BJ (cell line): Measurements from ENCODE around the gene ASB5. TPM values are rescaled to one million over a fixed set of nuclear protein-coding genes. Genes with fewer than 3 reads are reported as not detected.

ENCODE experiments used
- CTCF ChIA-PET: fragments of 350-600 bp; formaldehyde crosslinking; extraction: SDS; loops from one replicate; lab custom pipeline; 2021; ENCODE audit warnings: antibody characterized with exemption, inconsistent platforms; lab: Yijun Ruan, JAX
- POLR2A ChIA-PET: fragments of 300-600 bp; sonication (Branson Sonifier 250); formaldehyde crosslinking; extraction: SDS; loops from one replicate; lab custom pipeline; 2021; ENCODE audit warnings: antibody characterized with exemption; lab: Charles Lee
- DNase-seq: peaks from one replicate; pipeline ENCODE4 v3.0.0-alpha.2; 2011; ENCODE audit warnings: low read depth
- H3K27me3 ChIP-seq: 2 replicates; pipeline ENCODE4 v1.6.0; 2011; ENCODE audit warnings: low read length; ENCODE audit not compliant: control insufficient read depth, insufficient read depth
- H3K36me3 ChIP-seq: 2 replicates; pipeline ENCODE4 v1.5.1; 2011; ENCODE audit warnings: low read length; ENCODE audit not compliant: control insufficient read depth, insufficient read depth
- H3K4me3 ChIP-seq: 2 replicates; pipeline ENCODE4 v1.5.1; 2011; ENCODE audit warnings: low read depth, mild to moderate bottlenecking, control low read depth, low read length
- polyA plus RNA-seq: library from polyadenylated mRNA; depleted of rRNA; stranded (reverse); fragments of >200 nt; gene quantifications from 2 replicates; pipeline ENCODE4 v1.2.3, GENCODE V29; 2011
- TF ChIP-seq, protein P1 (sequence below): IDR thresholded peaks from 2 replicates; pipeline ENCODE4 v1.5.1; 2011; ENCODE audit warnings: low read depth, mild to moderate bottlenecking, control low read depth, inconsistent platforms, low read length, moderate library complexity; ENCODE audit not compliant: insufficient read depth

Gene ASB5
- polyA plus RNA-seq, 1 experiment = 63.8 TPM

DNA sequence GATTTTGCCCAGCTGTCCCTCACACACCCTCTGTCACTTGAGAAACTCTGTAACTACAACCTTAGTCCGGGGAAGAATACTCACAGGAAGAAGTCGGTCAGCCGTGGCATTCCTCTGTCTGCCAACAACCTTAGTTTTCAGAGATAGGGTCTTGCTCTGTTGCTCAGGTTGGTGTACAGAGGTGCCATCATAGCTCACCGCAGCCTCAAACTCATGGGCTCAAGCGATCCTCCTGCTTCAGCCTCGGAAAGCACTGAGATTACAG is 38.6 kb upstream of the ASB5 start:
- CTCF ChIA-PET = interaction anchor here (1.0 to 1.3 kb wide), 4 partner anchors 8 to 157 kb away, joined by 3 read pairs; no protein-coding TSS in a partner anchor
- Histone ChIP-seq H3K27me3 (no peaks in the 10 kb centered on the region), H3K36me3 (no peaks in the 10 kb centered on the region), H3K4me3 (no peak overlapping the region)
- no peak for DNase-seq
- TF ChIP-seq, protein P1, sequence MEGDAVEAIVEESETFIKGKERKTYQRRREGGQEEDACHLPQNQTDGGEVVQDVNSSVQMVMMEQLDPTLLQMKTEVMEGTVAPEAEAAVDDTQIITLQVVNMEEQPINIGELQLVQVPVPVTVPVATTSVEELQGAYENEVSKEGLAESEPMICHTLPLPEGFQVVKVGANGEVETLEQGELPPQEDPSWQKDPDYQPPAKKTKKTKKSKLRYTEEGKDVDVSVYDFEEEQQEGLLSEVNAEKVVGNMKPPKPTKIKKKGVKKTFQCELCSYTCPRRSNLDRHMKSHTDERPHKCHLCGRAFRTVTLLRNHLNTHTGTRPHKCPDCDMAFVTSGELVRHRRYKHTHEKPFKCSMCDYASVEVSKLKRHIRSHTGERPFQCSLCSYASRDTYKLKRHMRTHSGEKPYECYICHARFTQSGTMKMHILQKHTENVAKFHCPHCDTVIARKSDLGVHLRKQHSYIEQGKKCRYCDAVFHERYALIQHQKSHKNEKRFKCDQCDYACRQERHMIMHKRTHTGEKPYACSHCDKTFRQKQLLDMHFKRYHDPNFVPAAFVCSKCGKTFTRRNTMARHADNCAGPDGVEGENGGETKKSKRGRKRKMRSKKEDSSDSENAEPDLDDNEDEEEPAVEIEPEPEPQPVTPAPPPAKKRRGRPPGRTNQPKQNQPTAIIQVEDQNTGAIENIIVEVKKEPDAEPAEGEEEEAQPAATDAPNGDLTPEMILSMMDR = no peak
- POLR2A ChIA-PET = no interaction called here

DNA sequence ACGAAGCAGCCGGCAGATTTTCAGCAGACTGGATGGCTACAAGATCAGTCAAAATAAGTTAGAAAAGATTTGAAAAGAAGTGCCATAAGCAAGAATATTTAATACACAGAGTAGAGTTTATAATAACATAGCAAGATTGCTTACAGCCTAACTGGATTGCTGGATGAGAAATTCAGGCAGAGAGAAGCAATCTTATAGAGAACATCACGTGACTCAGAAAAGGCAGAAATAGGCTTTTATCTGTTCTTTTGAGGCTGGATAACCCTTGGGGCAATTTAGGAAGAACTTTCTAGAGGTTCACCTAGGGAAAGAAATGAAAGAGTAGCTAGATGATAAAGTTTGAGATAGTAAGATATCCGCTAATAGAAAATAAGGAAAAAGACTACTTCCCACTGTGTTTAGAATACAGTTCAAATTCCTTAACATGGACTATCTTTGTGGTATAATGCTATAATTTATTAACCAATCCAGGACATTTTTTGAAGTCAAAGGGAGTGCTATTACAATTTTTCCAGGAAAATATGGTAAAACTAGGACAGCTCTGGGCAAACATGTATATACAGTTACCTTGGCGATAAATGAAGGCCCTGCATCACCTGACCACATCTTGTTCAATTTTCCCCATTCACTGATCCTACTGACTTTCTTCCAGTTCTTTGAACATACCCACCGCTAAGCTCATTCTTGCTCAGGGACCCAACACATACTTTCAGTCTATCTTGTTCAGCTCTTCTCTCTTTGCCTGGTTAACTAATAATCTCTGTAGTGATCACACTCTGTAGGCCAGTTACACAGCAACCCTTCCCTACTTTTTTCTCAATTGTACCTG is 38.0 kb upstream of the ASB5 start:
- ChIA-PET POLR2A (no interaction called here), CTCF (interaction anchor here (1.0 to 1.7 kb wide), 5 partner anchors 9 to 157 kb away, joined by 3 to 4 read pairs (median 3); no protein-coding TSS in a partner anchor)
- TF ChIP-seq, protein P1 = no peak
- H3K27me3 ChIP-seq = no peaks in the 10 kb centered on the region
- H3K4me3 ChIP-seq = no peak overlapping the region
- DNase-seq = no peak
- H3K36me3 ChIP-seq = no peaks in the 10 kb centered on the region

DNA sequence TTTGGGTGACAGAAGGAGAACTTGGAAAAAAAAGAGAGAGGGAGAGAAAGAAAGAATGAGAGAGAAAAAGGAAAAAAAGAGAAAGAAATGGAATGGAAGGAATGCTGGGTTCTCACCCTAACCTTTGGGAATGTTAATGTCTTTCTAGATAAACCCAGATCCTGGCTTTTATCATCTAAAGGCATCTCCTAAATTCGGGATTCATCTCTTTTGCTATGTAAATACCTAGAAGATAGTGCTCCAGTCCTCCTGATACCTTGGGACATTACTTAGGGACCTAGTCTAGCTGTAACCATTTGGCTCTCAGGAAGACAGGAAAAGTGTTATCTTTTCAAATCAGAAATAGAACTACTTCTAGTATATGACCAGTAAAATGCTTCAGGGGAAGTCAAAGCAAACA is 34.9 kb upstream of the ASB5 start:
- TF ChIP-seq, protein P1 = no peak
- Histone ChIP-seq H3K36me3 (no peaks in the 10 kb centered on the region), H3K4me3 (no peak overlapping the region), H3K27me3 (no peaks in the 10 kb centered on the region)
- ChIA-PET CTCF (no interaction called here), POLR2A (no interaction called here)
- no peak for DNase-seq

- DNase-seq = peak; percentile 55
- CTCF ChIA-PET = interaction anchor here (0.6 to 0.9 kb wide), 4 partner anchors 11 to 23 kb away, joined by 3 read pairs; no protein-coding TSS in a partner anchor
- Histone ChIP-seq H3K4me3 (no peak overlapping the region), H3K27me3 (no peaks in the 10 kb centered on the region), H3K36me3 (no peaks in the 10 kb centered on the region)
- TF ChIP-seq, protein P1 = no peak
- POLR2A ChIA-PET = no interaction called here
Measured at GRCh38 chr4:176302283-176303275, 33.6 kb upstream of the ASB5 start.

DNA sequence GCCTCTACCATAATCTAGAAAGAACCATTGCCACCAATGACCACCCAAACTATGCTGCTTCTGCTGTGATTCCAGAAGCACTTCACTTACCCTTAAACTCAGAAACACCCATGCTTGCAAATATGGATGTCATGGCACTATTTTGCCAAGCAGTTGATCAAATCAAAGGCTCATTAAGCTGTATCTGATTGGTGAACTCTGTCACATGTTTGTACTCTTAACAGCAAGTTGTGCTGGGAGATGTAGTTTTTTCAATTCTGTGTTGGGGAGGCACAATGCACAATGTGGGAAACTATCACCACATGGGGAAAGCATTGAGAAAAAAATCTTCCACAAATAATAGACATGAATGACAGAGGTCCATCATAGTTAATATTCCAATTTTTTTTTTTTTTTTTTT is 31.5 kb upstream of the ASB5 start:
- DNase-seq = no peak
- no peak overlapping the region for H3K4me3 ChIP-seq
- TF ChIP-seq, protein P1 = no peak
- H3K36me3 ChIP-seq = no peaks in the 10 kb centered on the region
- CTCF ChIA-PET = no interaction called here
- POLR2A ChIA-PET = no interaction called here
- no peaks in the 10 kb centered on the region for H3K27me3 ChIP-seq
